Fibroblast of villous mesenchyme (primary cell): ENCODE results near the gene TAF4B. TPM values are rescaled to one million over a fixed set of nuclear protein-coding genes. Genes with fewer than 3 reads are reported as not detected.

ENCODE experiments used
- DNase-seq: peaks from one replicate; pipeline ENCODE4 v3.0.0-alpha.2; 2010; ENCODE audit warnings: low read depth
- H3K4me3 ChIP-seq: 2 replicates; pipeline ENCODE4 v1.5.1; 2011; ENCODE audit warnings: low read depth, mild to moderate bottlenecking, low read length
- total RNA-seq: library from RNA; depleted of rRNA; stranded (reverse); fragments of >200 nt; gene quantifications from 2 replicates; pipeline ENCODE4 v1.2.3, GENCODE V29; 2012
- TF ChIP-seq, protein P1 (sequence below): IDR thresholded peaks from 2 replicates; pipeline ENCODE4 v1.5.1; 2012; ENCODE audit warnings: low read depth, mild to moderate bottlenecking, low read length; ENCODE audit not compliant: insufficient read depth

TAF4B gene
- total RNA-seq, 1 donor, result 0.86 TPM

- TF ChIP-seq, protein P1, sequence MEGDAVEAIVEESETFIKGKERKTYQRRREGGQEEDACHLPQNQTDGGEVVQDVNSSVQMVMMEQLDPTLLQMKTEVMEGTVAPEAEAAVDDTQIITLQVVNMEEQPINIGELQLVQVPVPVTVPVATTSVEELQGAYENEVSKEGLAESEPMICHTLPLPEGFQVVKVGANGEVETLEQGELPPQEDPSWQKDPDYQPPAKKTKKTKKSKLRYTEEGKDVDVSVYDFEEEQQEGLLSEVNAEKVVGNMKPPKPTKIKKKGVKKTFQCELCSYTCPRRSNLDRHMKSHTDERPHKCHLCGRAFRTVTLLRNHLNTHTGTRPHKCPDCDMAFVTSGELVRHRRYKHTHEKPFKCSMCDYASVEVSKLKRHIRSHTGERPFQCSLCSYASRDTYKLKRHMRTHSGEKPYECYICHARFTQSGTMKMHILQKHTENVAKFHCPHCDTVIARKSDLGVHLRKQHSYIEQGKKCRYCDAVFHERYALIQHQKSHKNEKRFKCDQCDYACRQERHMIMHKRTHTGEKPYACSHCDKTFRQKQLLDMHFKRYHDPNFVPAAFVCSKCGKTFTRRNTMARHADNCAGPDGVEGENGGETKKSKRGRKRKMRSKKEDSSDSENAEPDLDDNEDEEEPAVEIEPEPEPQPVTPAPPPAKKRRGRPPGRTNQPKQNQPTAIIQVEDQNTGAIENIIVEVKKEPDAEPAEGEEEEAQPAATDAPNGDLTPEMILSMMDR, result no peak
- no peak for DNase-seq
- H3K4me3 ChIP-seq, result no peak overlapping the region
Measured at GRCh38 chr18:26342646-26343045, 116.4 kb downstream of the TAF4B start.

- H3K4me3 ChIP-seq, result no peak overlapping the region
- TF ChIP-seq, protein P1, result no peak
- DNase-seq, result no peak
Measured at GRCh38 chr18:26350961-26351360, 124.7 kb downstream of the TAF4B start.

DNA sequence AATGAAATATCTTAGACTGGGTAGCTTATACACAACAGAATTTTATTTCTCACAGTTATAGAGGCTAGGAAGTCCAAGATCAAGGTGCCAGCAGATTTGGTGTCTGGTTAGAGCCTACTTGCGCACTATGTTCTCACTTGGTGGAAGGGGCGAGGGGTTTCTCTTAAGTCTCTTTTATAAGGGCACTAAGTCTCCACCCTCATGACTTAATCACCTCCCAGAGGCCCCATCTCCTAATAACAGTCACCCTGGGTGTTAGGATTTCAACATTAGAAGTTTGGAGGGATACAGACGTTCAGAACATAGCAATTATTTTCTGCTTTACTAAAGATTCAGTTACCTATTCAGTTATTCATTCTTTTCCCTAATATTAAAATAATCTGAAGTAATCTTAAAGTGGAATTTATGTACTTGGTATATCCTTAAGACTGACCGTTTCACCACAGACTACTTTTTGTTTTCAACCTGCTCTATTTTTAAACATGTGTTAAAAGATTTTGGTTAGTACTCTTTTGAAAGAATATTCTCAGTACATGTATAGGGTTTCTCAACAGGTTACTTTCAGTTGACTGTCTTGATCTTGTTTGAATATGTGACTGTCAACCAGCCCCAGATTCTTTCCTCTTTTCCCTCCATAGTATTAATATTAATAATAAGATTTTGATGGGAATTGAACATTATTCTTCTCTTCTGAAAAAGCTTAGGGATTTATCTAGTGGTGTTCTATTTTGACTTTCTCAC lies 130.0 kb downstream of the TAF4B start:
- no peak overlapping the region for H3K4me3 ChIP-seq
- TF ChIP-seq, protein P1, result no peak
- DNase-seq, result no peak

GRCh38 chr18:26357960-26358359 lies 131.7 kb downstream of the TAF4B start:
- no peak overlapping the region for H3K4me3 ChIP-seq
- DNase-seq, result no peak
- TF ChIP-seq, protein P1, result no peak

GRCh38 chr18:26362021-26362420 lies 135.8 kb downstream of the TAF4B start:
- no peak for DNase-seq
- TF ChIP-seq, protein P1, result no peak
- H3K4me3 ChIP-seq, result no peak overlapping the region

DNA sequence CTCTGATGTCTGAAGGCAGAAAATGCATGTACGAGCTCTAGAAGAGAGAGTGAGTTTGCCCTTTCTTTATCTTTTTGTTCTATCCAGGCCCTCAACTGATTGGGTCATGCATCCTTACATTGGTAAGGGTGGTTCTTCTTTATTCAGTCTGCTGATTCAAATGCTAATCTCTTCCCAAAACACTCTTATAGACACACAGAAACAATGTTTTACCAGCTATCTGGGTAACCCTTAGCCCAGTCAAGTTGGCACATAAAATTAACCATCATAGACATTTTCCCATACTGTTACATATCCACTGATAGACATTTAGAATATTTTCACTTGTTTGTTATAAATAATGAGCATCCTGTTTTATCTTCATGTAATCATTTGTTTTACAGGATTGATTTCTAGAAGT lies 141.2 kb downstream of the TAF4B start:
- H3K4me3 ChIP-seq, result no peak overlapping the region
- no peak for DNase-seq
- TF ChIP-seq, protein P1, result no peak

GRCh38 chr18:26370037-26370436 lies 143.8 kb downstream of the TAF4B start:
- DNase-seq, result no peak
- TF ChIP-seq, protein P1, result no peak
- no peak overlapping the region for H3K4me3 ChIP-seq
